GM12878 (cell line): ENCODE results near the gene CCDC85B. TPM values are rescaled to one million over a fixed set of nuclear protein-coding genes. Genes with fewer than 3 reads are reported as not detected.

Source experiments
- ATAC-seq: fragments of 200-7000 bp; cut with Tn5 transposase; 3 replicates; pipeline ENCODE4 v1.9.1; 2020; ENCODE audit warnings: mild to moderate bottlenecking, moderate library complexity
- BruUV-seq: library from RNA; stranded (reverse); fragments of 400-500 nt; replicated peaks from 2 replicates; lab custom pipeline; 2021; lab: Mats Ljungman, UMichigan
- CTCF ChIA-PET: fragments of 300-600 bp; sonication (Branson Sonifier 250); formaldehyde crosslinking; extraction: SDS; loops from one replicate; lab custom pipeline; 2021; ENCODE audit warnings: inconsistent platforms; lab: Yijun Ruan, JAX
- POLR2A ChIA-PET: fragments of 350-600 bp; formaldehyde crosslinking; extraction: SDS; loops from one replicate; lab custom pipeline; 2021; ENCODE audit warnings: inconsistent platforms; lab: Charles Lee
- RAD21 ChIA-PET: fragments of 300-600 bp; sonication (Branson Sonifier 250); formaldehyde crosslinking; loops from one replicate; lab custom pipeline; 2023; ENCODE audit warnings: antibody characterized with exemption; ENCODE audit not compliant: unreplicated experiment; lab: Charles Lee
- SMC1A ChIA-PET: fragments of 300-600 bp; sonication (Branson Sonifier 250); formaldehyde crosslinking; loops from one replicate; lab custom pipeline; 2023; ENCODE audit not compliant: unreplicated experiment, uncharacterized antibody; lab: Charles Lee
- DNase-seq: peaks from one replicate; pipeline ENCODE4 v3.0.0-alpha.2; 2011; ENCODE audit warnings: low read depth, low spot score
- FAIRE-seq: peaks from 3 replicates; lab custom pipeline; 2011; peaks lifted over from hg19 to GRCh38; lab: Jason Lieb, UNC
- H2AFZ ChIP-seq: 2 replicates; pipeline ENCODE4 v1.6.0; 2011; ENCODE audit warnings: low read depth, low read length, control low read depth; ENCODE audit not compliant: control insufficient read depth
- H3K27ac ChIP-seq: 2 replicates; pipeline ENCODE4 v1.5.1; 2011; ENCODE audit warnings: control low read depth; ENCODE audit not compliant: control insufficient read depth, insufficient read depth
- H3K27me3 ChIP-seq, 2 experiments: replicated peaks in 1 of 2; 2 replicates each; pipeline versions ENCODE4 v1.6.0 to v1.6.1; 2011; ENCODE audit warnings: low read length in 1 of 2; ENCODE audit not compliant: control insufficient read depth in 2 of 2, insufficient read depth in 2 of 2
- H3K36me3 ChIP-seq, 2 experiments: 2 replicates each; pipeline ENCODE4 v1.5.1; 2011; ENCODE audit warnings: low read length in 1 of 2; ENCODE audit not compliant: control insufficient read depth in 2 of 2, insufficient read depth in 2 of 2
- H3K4me1 ChIP-seq: 2 replicates; pipeline ENCODE4 v1.6.1; 2011; ENCODE audit warnings: mild to moderate bottlenecking, low read length, moderate library complexity, mixed read lengths; ENCODE audit not compliant: control insufficient read depth, insufficient read depth
- H3K4me2 ChIP-seq: 2 replicates; pipeline ENCODE4 v1.6.0; 2011; ENCODE audit warnings: control low read depth; ENCODE audit not compliant: control insufficient read depth, insufficient read depth
- H3K4me3 ChIP-seq: fragments of 200-600 bp; sonication (generic); 2 replicates; pipeline ENCODE4 v1.5.1; 2016
- H3K79me2 ChIP-seq: 2 replicates; pipeline ENCODE4 v1.6.0; 2011; ENCODE audit warnings: low read length; ENCODE audit not compliant: control insufficient read depth, insufficient read depth
- H3K9ac ChIP-seq: 2 replicates; pipeline ENCODE4 v1.8.0; 2011; ENCODE audit warnings: low read length, control low read depth, mixed read lengths; ENCODE audit not compliant: control insufficient read depth, insufficient read depth
- H3K9me3 ChIP-seq: replicated peaks from 3 replicates; pipeline ENCODE4 v1.5.1; 2011; ENCODE audit warnings: mild to moderate bottlenecking, low read length; ENCODE audit not compliant: control insufficient read depth, insufficient read depth
- H4K20me1 ChIP-seq: 2 replicates; pipeline ENCODE4 v1.6.0; 2011; ENCODE audit not compliant: control insufficient read depth, insufficient read depth
- BACH1 ChIP-seq: fragments of 450-650 bp; IDR thresholded peaks from 2 replicates; pipeline ENCODE4 v1.6.1; 2017; ENCODE audit warnings: mild to moderate bottlenecking, borderline replicate concordance
- IRF4 ChIP-seq: IDR thresholded peaks from 2 replicates; pipeline ENCODE4 v1.6.1; 2011; ENCODE audit warnings: low read depth, low read length
- NR2F1 ChIP-seq: fragments of 450-650 bp; conservative IDR thresholded peaks from 2 replicates; pipeline ENCODE4 v1.6.1; 2017; ENCODE audit warnings: mild to moderate bottlenecking
- SPI1 ChIP-seq: IDR thresholded peaks from 2 replicates; pipeline ENCODE4 v1.6.1; 2011; ENCODE audit warnings: low read depth, mild to moderate bottlenecking, low read length, moderate library complexity, borderline replicate concordance; ENCODE audit not compliant: insufficient read depth
- SREBF1 ChIP-seq: IDR thresholded peaks from 2 replicates; pipeline ENCODE4 v1.6.1; 2012; ENCODE audit warnings: mild to moderate bottlenecking, low read length
- SUPT20H ChIP-seq: IDR thresholded peaks from 2 replicates; pipeline ENCODE4 v1.6.1; 2011; ENCODE audit warnings: low read depth, mild to moderate bottlenecking, low read length, moderate library complexity, borderline replicate concordance; ENCODE audit not compliant: control insufficient read depth
- ZSCAN29 ChIP-seq: fragments of 450-650 bp; IDR thresholded peaks from 2 replicates; pipeline ENCODE4 v1.6.1; 2017; ENCODE audit warnings: mild to moderate bottlenecking, moderate library complexity
- ZZZ3 ChIP-seq: IDR thresholded peaks from 2 replicates; pipeline ENCODE4 v1.6.1; 2011; ENCODE audit warnings: low read depth; ENCODE audit not compliant: control insufficient read depth, insufficient read length
- WGBS: methylation state at CpG from one replicate; pipeline ENCODE4 v1.1.6; 2016; ENCODE audit warnings: low lambda C conversion rate; ENCODE audit not compliant: insufficient replicate concordance, insufficient coverage; ENCODE audit errors: missing lambda C conversion rate; 5-methylcytosine and 5-hydroxymethylcytosine counted together
- in situ Hi-C: fragments of 300-500 bp; cut with MboI; formaldehyde crosslinking; loops from 9 replicates; pipeline ENCODE4 v1.14.3; 2018; ENCODE audit warnings: mixed read lengths
- intact Hi-C: fragments of 100-400 bp; cut with micrococcal nuclease; formaldehyde crosslinking; loops from one replicate; pipeline ENCODE4 v1.14.2; 2022; ENCODE audit not compliant: unreplicated experiment
- polyA plus RNA-seq, 11 experiments: library from polyadenylated mRNA; depleted of rRNA in 4 of 11; unstranded in 6 of 11; stranded (reverse) in 5 of 11; fragments of >200 nt; fragmentation: Nextera tagmentation in 4 of 11; fragmentation: Illumina TruSeq in 1 of 11; extraction: Ambion mirVana in 4 of 11; extraction: Trizol in 1 of 11; gene quantifications; 1 replicate in 1 of 11; 2 replicates in 10 of 11; pipeline versions ENCODE4 v1.2.1 to v1.2.3, GENCODE V29; 2011 to 2016; ENCODE audit warnings: inconsistent platforms in 2 of 11, missing spikeins in 2 of 11, low read depth in 1 of 11
- total RNA-seq, 4 experiments: library from RNA; depleted of rRNA in 3 of 4; stranded (reverse); fragments of >200 nt in 3 of 4; fragmentation: Illumina TruSeq in 1 of 4; extraction: Trizol in 1 of 4; gene quantifications; 2 replicates each; pipeline versions ENCODE4 v1.2.1 to v1.2.3, GENCODE V29; 2013 to 2021
- TF ChIP-seq, protein P1 (sequence below): IDR thresholded peaks from 2 replicates; pipeline ENCODE4 v1.6.1; 2011; ENCODE audit warnings: borderline replicate concordance, low read depth, mild to moderate bottlenecking, moderate library complexity, low read length; ENCODE audit not compliant: insufficient read depth, poor library complexity, severe bottlenecking
- TF ChIP-seq, protein P2 (sequence below): IDR thresholded peaks from 2 replicates; pipeline ENCODE4 v1.6.1; 2012; ENCODE audit warnings: low read depth, low read length, improper control_type of control experiment
- TF ChIP-seq, protein P3 (sequence below): fragments of 450-650 bp; IDR thresholded peaks from 2 replicates; pipeline ENCODE4 v1.6.1; 2017; ENCODE audit warnings: low read depth, mild to moderate bottlenecking, moderate library complexity
- TF ChIP-seq, protein P4 (sequence below): fragments of 450-650 bp; IDR thresholded peaks from 2 replicates; pipeline ENCODE4 v1.6.1; 2016; ENCODE audit warnings: mild to moderate bottlenecking, moderate library complexity, borderline replicate concordance

The CCDC85B gene
- total and polyA plus RNA-seq, 10 of the 15 experiments (the other 5 are each of a cell fraction or from before 2014, with no cell fraction given), result 0.32 to 114 (median 49.5) TPM

DNA sequence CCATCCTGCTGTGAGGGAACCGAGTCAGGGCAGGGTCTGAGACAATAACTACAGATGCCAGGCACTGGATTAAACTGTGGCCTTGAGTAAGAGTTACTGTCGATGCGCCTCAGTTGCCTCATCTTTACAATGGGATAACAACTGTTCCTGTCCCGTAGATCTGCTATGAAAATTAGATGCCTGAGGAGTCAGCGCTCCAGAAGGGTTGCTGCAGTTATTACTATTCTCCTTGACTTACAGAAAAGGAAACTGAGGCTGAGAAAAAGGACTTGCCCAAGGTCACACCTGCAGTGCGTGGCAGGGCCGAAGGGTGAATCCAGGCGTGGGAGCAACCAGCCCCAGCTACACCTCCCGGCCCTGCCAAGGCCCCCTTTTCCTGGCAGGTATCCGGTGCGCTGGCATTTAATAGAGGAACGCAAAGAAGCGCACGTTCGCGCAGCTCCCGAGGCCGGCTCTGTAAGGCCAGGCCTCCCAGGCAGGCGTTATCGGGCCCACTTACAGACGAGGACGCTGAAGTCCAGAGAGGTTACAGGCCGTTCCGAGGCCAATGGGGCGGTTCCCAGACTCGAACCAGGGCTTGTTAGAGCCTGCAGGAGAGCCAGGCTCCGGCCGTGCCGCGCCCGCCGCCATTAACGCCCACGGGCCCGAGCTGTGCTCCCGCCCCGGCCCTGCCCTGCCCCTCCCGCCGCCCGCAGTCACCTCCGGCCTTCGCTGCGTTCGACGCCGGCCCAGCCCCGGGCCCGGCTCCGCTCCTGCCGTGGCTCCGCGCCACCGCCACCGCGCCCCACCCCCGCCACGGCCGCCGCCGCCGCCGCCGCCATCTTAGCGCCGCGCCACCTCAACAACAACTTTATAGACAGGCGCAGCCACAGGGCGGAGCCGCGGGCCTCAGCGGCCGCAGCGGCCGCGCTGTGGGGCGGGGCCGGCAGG, 28.0 kb downstream of the CCDC85B start, which contains the start of gene C11orf68:
Gene C11orf68, minus strand, starts transcription at position 852 of the 930 bp plus-strand sequence. Its CDS starts 31 bp downstream, at position 821.
- peak within 1 kb of the TSS; percentile 91 for H3K27ac ChIP-seq
- H3K9ac ChIP-seq, result peak within 1 kb of the TSS; percentile 99
- H3K9me3 ChIP-seq, result no peaks in the 10 kb centered on the region
- ChIA-PET POLR2A (interaction anchor here (0.6 to 2.5 kb wide), 8 partner anchors 17 to 352 kb away, joined by 3 to 17 read pairs (median 6); partner anchors contain the start of genes CCDC85B, FIBP and FOSL1), CTCF (interaction anchor here (0.7 to 2.1 kb wide), 9 partner anchors 12 to 207 kb away, joined by 3 to 9 read pairs (median 4); partner anchors contain the start of genes CCDC85B and KAT5), RAD21 (interaction anchor here (1.0 to 1.1 kb wide), 3 partner anchors 25 to 58 kb away, joined by 3 to 4 read pairs (median 4); partner anchors contain the start of genes CCDC85B and MUS81), SMC1A (interaction anchor here (0.7 to 1.7 kb wide), 3 partner anchors 20 to 29 kb away, joined by 3 to 6 read pairs (median 5); no protein-coding TSS in a partner anchor)
- H3K4me3 ChIP-seq, result peak within 1 kb of the TSS; percentile 82
- peak within 1 kb of the TSS; percentile 95 for H3K4me2 ChIP-seq
- DNase-seq, result no peak
- TSS peak; percentile 79 for BruUV-seq
- peaks cover 22% of the 10 kb centered on the region for H3K4me1 ChIP-seq
- in situ Hi-C loops (no loop called here), intact Hi-C loops (loop anchor here (2.0 kb wide), 1 partner anchor 42 kb away; the partner anchor contains the start of gene SART1)
- H3K79me2 ChIP-seq, result peaks cover 34% of the 10 kb centered on the region
- H4K20me1 ChIP-seq, result no peaks in the 10 kb centered on the region
- 2% methylated on average over 56 of the region's 77 CpGs for WGBS
- peak within 1 kb of the TSS; percentile 77 for H2AFZ ChIP-seq
- no peak for FAIRE-seq
- H3K27me3 ChIP-seq, result no peaks in the 10 kb centered on the region
- peak; percentile 65 for ATAC-seq
- peaks cover 0 to 2% of the 10 kb centered on the region in 2 experiments; a peak in 3 of 4 replicates for H3K36me3 ChIP-seq
- TF ChIP-seq, protein P1, sequence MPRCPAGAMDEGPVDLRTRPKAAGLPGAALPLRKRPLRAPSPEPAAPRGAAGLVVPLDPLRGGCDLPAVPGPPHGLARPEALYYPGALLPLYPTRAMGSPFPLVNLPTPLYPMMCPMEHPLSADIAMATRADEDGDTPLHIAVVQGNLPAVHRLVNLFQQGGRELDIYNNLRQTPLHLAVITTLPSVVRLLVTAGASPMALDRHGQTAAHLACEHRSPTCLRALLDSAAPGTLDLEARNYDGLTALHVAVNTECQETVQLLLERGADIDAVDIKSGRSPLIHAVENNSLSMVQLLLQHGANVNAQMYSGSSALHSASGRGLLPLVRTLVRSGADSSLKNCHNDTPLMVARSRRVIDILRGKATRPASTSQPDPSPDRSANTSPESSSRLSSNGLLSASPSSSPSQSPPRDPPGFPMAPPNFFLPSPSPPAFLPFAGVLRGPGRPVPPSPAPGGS, result no peak
- TF ChIP-seq SUPT20H (no peak), ZSCAN29 (peak; percentile 56; the same call in 1 of the 2 replicates), ZZZ3 (no peak), NR2F1 (no peak), IRF4 (no peak), SPI1 (no peak), SREBF1 (no peak), BACH1 (peak; percentile 42)
- TF ChIP-seq, protein P2, sequence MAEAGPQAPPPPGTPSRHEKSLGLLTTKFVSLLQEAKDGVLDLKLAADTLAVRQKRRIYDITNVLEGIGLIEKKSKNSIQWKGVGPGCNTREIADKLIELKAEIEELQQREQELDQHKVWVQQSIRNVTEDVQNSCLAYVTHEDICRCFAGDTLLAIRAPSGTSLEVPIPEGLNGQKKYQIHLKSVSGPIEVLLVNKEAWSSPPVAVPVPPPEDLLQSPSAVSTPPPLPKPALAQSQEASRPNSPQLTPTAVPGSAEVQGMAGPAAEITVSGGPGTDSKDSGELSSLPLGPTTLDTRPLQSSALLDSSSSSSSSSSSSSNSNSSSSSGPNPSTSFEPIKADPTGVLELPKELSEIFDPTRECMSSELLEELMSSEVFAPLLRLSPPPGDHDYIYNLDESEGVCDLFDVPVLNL, result no peak
- TF ChIP-seq, protein P3, sequence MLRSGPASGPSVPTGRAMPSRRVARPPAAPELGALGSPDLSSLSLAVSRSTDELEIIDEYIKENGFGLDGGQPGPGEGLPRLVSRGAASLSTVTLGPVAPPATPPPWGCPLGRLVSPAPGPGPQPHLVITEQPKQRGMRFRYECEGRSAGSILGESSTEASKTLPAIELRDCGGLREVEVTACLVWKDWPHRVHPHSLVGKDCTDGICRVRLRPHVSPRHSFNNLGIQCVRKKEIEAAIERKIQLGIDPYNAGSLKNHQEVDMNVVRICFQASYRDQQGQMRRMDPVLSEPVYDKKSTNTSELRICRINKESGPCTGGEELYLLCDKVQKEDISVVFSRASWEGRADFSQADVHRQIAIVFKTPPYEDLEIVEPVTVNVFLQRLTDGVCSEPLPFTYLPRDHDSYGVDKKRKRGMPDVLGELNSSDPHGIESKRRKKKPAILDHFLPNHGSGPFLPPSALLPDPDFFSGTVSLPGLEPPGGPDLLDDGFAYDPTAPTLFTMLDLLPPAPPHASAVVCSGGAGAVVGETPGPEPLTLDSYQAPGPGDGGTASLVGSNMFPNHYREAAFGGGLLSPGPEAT, result no peak
- TF ChIP-seq, protein P4, sequence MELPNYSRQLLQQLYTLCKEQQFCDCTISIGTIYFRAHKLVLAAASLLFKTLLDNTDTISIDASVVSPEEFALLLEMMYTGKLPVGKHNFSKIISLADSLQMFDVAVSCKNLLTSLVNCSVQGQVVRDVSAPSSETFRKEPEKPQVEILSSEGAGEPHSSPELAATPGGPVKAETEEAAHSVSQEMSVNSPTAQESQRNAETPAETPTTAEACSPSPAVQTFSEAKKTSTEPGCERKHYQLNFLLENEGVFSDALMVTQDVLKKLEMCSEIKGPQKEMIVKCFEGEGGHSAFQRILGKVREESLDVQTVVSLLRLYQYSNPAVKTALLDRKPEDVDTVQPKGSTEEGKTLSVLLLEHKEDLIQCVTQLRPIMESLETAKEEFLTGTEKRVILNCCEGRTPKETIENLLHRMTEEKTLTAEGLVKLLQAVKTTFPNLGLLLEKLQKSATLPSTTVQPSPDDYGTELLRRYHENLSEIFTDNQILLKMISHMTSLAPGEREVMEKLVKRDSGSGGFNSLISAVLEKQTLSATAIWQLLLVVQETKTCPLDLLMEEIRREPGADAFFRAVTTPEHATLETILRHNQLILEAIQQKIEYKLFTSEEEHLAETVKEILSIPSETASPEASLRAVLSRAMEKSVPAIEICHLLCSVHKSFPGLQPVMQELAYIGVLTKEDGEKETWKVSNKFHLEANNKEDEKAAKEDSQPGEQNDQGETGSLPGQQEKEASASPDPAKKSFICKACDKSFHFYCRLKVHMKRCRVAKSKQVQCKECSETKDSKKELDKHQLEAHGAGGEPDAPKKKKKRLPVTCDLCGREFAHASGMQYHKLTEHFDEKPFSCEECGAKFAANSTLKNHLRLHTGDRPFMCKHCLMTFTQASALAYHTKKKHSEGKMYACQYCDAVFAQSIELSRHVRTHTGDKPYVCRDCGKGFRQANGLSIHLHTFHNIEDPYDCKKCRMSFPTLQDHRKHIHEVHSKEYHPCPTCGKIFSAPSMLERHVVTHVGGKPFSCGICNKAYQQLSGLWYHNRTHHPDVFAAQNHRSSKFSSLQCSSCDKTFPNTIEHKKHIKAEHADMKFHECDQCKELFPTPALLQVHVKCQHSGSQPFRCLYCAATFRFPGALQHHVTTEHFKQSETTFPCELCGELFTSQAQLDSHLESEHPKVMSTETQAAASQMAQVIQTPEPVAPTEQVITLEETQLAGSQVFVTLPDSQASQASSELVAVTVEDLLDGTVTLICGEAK, result peak; percentile 70
